GM19324 (cell line): ENCODE data around the gene OTUD7B.
"Not testable (repeated sequence)": the region's sequence is repeated elsewhere in the genome, so short reads cannot be mapped to it uniquely, and the experiment has no call there.

ENCODE experiments used
- ATAC-seq: cut with Tn5 transposase; IDR thresholded peaks from one replicate; pipeline ENCODE4 v1.9.1; 2021; ENCODE audit warnings: mild to moderate bottlenecking, moderate library complexity; ENCODE audit not compliant: unreplicated experiment, low FRiP score

The OTUD7B gene

DNA sequence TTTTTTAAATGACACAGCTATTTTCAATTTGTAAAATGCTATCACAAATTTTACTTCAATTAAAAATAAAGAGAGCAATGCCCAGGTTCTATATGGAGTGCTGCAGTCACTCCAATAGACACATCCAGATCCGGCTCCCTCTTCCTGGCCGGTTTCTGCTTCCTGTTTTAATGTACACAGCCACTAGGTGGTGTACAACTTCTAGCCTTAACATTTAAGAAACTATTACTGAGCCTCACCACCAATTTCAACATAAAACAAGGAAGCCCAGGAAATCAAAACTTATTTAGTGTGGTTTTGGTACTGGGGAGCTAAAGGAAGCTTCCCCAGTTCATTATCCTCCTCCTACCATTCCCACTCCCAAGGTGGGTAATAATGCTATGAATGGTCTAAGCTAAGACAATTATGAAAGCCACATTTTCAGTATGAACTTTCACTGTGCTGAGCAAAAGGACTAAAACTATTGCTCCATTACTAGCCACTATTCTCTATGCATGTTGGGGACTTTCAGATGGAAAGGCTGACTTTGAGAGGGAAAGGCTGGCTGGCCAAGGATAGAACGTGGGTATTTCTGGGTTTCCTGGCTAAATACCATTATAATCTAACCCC lies 48.4 kb downstream of the OTUD7B start:
- ATAC-seq = no peak

DNA sequence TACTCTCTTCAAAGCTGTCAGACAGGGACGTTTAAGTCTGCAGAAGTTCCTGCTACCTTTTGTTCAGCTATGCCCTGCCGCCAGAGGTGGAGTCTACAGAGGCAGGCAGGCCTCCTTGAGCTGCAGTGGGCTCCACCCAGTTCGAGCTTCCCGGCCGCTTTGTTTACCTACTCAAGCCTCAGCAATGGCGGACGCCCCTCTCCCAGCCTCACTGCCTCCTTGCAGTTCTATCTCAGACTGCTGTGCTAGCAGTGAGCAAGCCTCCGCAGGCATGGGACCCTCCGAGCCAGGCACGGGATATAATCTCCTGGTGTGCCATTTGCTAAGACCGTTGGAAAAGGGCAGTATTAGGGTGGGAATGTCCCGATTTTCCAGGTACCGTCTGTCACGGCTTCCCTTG lies 53.0 kb downstream of the OTUD7B start:
- not testable (repeated sequence) for ATAC-seq

- no peak for ATAC-seq
These were observed 60.6 kb downstream of the OTUD7B start for GRCh38 chr1:149949911-149950310.

DNA sequence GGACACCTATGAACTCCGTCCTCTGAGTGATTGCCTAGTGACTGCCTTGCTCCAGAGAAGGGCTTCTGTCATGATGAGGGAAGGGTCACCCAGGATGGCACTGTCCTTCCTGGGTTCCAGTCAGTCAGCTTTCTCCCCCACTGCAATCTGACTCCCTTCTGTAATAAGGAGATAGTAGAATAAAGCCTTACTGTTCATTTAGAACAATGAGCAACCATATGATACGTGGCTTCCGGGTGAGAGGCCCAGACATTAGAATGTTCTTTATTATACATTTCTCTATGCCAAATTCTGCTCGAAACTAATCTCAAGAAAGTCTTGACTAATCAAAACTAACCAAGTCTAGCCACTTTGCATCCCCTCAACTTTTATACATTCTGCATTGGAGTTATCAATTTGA lies 65.3 kb downstream of the OTUD7B start:
- no peak for ATAC-seq

- no peak for ATAC-seq
These were observed 67.6 kb downstream of the OTUD7B start for GRCh38 chr1:149942885-149943284.

DNA sequence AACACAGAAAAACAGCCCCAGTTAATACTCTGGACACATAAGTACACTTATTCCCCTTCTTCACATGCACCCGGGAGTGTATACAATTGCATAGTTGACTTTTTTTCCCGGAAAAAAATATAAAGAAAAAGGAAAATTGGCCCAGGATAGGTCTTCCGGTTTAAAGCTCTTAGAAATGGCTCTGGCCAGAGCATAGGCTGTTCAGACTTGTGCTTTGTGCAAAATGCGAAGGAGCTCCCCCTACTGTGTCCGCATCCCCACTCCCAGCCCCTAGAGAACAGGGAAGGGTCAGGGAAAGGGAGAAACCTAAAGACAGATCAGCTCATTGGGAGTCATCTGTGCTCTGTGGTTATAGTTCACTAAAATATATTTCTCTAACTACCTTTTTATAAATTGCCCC lies 68.3 kb downstream of the OTUD7B start:
- ATAC-seq = no peak

DNA sequence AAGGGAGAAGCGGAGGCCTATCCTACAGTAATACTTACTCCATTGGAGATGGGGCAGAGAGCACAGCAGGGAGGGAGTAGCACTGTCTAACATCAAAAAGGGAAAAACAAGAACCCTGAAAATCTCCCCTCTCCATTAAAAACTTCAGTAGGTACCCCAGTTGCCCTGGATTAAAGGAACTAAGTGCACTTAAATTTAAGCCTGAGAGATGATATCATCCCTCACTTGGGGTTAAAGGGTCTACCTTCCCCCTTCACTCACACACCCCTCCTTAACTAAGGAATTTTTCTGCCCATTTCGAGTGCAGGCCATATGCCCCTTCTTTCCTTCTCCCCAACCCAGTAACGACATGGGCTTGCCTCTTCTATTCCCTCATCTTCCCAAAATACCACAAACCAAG lies 70.1 kb downstream of the OTUD7B start:
- ATAC-seq = no peak

- not testable (repeated sequence) for ATAC-seq
These were observed 71.9 kb downstream of the OTUD7B start for GRCh38 chr1:149938668-149939003.

- no peak for ATAC-seq
These were observed 72.8 kb downstream of the OTUD7B start for GRCh38 chr1:149937759-149938158.

GRCh38 chr1:149936992-149937705 lies 73.4 kb downstream of the OTUD7B start:
- no peak for ATAC-seq

DNA sequence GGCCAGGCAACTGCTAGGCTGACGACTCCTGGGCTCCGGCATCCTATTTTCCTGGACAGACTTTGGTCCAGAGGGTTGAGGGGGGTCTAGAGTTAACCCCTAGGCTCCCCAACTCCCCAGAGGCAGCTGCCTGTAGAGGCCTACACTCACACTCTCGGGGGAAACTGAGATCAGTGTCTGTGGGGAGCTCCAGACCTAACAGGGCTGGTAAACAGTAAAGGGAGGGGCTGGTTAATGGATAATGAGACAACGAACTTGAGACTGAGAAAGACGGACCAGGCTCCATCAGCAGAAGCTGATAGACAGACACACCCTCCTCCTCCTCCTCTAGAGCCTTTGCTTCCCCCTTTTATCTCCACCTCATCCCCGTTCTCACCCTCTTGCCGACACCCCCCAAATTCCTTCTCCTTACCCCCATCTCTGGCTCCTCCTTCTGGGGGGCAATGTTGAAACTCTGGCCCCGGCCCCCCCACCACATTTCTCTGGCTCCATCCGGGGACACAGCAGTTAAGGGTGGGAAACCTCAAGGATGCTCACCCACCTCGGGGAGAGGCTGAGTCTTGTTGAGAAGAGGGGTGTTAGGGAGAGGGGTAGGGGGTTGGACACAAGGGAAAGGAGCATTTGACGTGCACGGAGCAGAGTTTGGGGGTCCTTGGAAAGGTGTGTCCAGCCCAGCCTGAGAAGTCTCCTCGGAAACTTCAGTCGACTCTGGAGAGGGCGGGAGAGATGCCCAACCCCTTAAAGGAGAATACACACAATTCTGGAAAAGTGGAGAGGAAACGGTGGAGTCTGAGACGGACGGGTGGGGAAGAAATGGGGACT lies 74.1 kb downstream of the OTUD7B start, which contains the start of gene MTMR11:
Gene MTMR11 (minus strand): TSS at position 710 of the 822 bp plus-strand sequence. CDS start 232 bp downstream, at position 478.
- ATAC-seq = no peak

DNA sequence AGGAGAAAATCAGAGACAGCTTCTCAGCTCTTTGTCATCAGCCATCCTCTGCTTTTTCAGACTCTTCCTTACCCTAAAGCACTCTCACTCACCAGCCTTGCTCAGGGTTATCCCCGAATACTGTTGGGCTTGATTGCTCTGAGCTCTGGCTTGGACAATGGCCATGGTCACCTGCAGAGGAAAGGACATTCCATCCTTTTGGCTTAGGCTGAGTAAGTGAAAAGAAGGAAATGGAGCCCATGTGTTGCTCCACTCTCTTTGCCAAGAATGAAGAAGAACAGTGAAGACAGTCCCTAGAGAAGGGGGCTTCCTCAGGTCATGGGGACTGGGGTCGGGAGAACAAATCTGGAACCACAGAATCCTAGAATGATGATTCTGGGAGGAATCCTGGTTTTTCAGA lies 76.2 kb downstream of the OTUD7B start:
- no peak for ATAC-seq

DNA sequence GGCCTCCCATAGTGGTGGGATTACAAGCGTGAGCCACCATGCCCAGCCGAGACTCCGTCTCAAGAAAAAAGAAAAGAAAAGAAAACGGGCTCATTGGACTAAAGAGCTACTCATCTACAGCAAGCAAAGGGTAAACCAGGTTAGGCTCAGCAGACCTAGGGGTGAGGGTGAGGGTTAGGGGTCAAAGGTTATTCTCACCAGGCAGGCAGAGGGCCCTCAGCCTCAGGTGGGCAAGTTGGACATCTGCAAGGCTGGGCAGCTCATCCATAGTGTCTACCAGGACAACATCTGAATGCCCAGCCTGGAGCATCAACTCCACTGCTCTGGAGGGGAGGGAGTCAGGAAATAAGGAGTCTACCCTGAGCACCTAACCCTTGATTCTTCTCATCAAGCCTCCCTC lies 77.3 kb downstream of the OTUD7B start:
- ATAC-seq = no peak

DNA sequence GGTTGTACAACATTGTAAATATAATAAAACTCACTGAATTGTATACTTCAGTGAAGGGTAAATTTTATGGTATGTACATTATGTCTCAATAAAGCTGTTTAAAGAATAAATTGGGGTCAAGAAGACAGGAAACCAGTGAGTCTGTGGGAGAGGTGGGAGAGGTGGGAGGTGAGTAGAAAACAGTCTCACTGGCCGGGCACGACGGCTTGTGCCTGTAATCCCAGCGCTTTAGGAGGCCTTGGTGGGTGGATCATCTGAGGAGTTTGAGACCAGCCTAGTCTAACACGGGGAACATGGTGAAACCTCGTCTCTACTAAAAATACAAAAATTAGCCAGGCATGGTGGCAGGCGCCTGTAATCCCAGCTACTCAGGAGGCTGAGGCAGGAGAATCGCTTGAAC lies 78.1 kb downstream of the OTUD7B start:
- ATAC-seq = no peak

DNA sequence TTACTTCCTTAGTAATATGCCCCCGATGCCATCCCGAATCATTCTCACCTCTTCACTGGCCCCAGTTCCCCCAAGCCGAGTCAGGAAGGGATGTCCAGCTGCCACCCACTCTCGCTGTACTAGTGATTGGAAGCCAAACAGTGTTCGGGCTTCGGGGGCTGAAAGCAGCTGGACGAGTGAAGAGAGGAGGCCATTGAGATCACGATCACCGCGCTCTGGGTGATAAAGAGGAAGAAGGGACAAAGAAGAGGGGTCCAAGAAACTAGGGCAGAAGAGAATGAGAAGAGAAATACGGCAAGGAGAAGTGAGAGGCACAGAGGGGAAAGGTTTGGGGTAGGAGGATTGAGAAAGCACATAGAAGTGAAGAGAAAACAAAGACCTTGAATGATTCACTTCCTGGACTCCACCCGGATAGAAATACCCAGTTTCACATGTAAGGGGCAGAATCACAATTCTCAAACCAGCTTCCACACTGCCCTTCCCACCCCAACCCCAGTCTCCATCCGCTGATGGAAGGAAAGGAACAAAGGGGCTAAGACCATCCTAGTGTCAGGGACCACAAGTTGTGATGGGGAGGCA lies 79.2 kb downstream of the OTUD7B start:
- ATAC-seq = no peak

DNA sequence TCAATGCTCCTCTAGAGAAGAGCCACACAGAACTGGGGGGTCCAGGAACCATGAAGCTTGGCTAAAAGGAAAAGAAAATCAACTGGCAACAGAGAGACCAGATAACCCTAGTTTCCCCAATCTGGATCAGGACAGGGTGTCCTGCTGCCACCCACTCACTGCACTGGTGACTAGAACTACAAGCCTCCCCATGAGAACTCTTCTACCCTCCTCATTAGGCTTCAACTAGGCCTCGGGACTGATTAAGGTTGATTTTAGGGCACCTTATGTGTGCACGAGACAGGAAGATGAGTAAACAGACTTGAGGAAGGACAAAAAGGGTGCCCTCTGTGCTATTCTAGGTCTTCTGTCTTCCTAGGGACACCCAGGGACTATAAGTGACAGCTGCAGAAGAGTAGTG lies 80.7 kb downstream of the OTUD7B start:
- no peak for ATAC-seq

DNA sequence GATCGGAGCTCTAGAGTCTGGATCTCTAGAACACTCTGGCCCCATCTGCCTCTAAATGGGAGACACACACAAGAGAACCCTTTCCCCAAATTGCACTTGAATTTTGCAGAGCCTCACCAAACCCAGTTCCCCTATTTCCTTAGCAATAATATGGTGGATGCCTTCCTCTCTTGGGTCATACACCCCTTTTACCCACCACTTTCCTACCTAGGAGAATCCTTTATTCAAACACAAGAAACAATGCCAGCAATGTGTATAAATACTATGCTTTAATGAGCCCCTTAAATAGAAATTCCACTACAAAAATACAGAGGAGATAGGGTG lies 82.2 kb downstream of the OTUD7B start:
- ATAC-seq = no peak

DNA sequence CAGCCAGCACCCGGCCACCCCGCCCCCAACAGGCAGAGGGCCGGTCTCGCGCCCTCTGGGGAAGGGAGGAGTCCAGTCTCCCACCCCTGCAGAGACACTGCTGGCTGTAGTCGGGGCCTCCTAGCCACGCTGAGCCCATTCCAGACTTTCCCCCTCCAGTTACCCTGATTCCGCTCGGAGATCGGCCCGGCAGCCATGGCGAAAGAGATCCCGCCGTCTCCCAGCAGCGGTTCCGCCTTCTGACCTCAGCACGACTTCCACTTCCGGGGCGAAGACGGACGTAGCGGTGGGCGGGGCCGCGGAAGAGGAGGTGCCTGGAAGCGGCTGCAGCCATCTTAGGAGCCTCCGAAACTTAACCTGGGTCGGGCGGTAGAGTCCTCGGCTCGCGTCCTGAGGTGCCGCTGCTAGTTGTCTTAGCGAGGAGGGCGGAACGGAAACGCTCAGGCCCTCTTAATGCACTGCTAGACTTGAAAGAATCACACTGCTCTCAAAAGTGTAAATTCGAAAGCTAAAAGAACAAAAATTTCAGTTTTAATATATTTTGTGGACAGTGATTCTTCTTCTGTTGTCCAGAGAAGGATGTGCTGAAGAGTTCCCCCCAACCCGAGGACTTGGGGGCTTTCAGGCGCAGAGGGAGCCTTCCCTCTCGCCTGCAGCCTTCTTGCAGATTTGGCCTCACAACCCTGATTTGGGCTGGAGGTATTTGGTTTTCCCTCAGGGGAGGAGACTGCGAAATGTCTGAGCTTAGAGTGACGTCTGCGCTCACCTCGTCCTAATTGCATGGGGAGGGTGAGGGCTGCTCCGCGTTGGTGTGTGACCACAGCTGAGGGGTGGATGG lies 82.7 kb downstream of the OTUD7B start, which contains the start of gene SF3B4:
Gene SF3B4 (minus strand): TSS at position 241 of the 838 bp plus-strand sequence. CDS start 44 bp downstream, at position 197.
- ATAC-seq = peak; percentile 89

DNA sequence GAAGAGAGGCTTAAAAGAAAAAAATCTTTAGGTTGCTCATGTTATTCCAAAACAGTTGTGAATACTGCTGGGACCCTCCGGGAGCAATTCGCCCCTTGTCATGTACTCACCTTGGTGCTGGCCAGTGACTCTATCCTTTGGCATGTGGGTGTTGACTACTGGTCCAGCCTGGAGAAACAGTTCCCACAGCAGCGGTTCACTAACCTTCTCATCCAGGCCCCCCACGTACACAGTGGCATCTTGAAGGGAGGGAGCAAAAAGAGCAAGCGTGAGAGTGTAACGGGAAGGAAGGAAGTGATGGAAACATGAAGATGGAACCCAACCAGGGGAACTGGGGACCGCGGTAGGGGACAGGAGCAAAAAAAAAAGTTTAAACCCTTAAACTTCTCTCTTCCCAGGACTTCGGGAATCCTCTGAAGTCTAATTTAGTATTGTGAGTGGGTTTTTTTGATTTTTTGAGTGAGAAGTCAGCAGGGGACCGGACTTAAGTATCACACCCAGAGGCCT lies 83.4 kb downstream of the OTUD7B start:
- ATAC-seq = no peak

DNA sequence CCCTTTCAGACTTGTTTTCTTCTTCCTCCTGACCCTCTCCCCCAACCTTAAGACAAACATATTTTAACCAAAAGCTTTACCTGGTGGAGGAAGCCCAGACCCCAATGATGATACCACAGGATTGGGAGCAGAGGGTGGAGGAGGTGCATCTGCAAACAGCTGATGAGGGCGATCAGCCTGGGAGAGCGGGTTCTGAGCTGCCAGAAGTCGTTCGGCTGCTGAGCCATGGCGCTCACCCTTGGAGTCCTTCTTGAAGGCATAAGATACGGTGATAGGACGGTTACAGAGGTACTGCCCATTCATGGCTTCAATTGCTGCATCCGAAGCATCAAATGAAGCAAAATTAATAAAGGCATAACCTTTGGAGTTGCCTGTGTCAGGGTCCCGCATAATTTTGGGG lies 84.2 kb downstream of the OTUD7B start:
- no peak for ATAC-seq
